ENCODE measurements around the gene BCAS3. TPM values are rescaled to one million over a fixed set of nuclear protein-coding genes. Genes with fewer than 3 reads are reported as not detected.
A peak's percentile ranks its signal among the peaks of the same experiment; 100 is the strongest.

BCAS3 gene
- total RNA-seq, 1 experiment from 2014 or later, result 14.4 TPM

DNA sequence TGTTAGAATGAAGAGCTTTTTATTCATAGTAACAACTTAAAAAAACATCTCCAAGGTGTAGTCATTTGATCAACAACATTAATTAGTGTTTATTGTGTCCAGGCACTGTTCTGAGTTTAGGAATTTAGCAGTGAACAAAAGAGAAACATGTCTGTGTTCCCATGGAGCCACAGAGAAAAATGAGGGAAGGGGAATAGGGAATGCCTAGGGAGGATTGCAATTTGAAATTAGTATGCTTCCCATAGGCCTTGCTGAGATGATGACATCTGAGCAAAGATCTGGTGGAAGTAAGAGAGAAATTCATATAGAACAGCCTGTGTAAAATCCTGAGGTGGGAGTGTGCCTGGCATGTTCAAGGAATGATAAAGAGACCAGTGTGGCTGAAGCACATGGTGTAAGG is 318.0 kb downstream of the BCAS3 start:
- H3K4me3 ChIP-seq (ENCODE audit: low read depth, low read length, poor library complexity, severe bottlenecking), result no peak overlapping the region
- no peaks in the 10 kb centered on the region for H3K9me3 ChIP-seq (ENCODE audit: low read depth, low read length, poor library complexity, severe bottlenecking)
- TF ChIP-seq, protein P1, sequence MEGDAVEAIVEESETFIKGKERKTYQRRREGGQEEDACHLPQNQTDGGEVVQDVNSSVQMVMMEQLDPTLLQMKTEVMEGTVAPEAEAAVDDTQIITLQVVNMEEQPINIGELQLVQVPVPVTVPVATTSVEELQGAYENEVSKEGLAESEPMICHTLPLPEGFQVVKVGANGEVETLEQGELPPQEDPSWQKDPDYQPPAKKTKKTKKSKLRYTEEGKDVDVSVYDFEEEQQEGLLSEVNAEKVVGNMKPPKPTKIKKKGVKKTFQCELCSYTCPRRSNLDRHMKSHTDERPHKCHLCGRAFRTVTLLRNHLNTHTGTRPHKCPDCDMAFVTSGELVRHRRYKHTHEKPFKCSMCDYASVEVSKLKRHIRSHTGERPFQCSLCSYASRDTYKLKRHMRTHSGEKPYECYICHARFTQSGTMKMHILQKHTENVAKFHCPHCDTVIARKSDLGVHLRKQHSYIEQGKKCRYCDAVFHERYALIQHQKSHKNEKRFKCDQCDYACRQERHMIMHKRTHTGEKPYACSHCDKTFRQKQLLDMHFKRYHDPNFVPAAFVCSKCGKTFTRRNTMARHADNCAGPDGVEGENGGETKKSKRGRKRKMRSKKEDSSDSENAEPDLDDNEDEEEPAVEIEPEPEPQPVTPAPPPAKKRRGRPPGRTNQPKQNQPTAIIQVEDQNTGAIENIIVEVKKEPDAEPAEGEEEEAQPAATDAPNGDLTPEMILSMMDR (conservative IDR thresholded peaks at IDR 0.05; ENCODE audit: low read depth, low read length), result no peak
- TF ChIP-seq EZH2 (IDR thresholded peaks at IDR 0.05; ENCODE audit: borderline replicate concordance, low read depth, low read length, poor library complexity, severe bottlenecking), result no peak
- DNase-seq (ENCODE audit: low spot score), result no peak
- H3K36me3 ChIP-seq (ENCODE audit: insufficient read depth, low read length, poor library complexity, severe bottlenecking), result no peaks in the 10 kb centered on the region
- no peaks in the 10 kb centered on the region for H3K27me3 ChIP-seq (replicated peaks; ENCODE audit: insufficient read depth, low read depth, low read length, poor library complexity)
- intact Hi-C loops (cut with micrococcal nuclease; ENCODE audit: unreplicated experiment), result no loop called here
- H3K27ac ChIP-seq (ENCODE audit: low read depth, low read length, poor library complexity, severe bottlenecking), result no peak overlapping the region
- ChIA-PET CTCF (no interaction called here), POLR2A (ENCODE audit: low non-redundant PET) (no interaction called here)
- H3K4me1 ChIP-seq (ENCODE audit: insufficient read depth, low read length, poor library complexity, severe bottlenecking), result no peaks in the 10 kb centered on the region
- BruUV-seq (replicated peaks), result no TSS peak

GRCh38 chr17:61000911-61001310 is 323.3 kb downstream of the BCAS3 start:
- no peaks in the 10 kb centered on the region for H3K9me3 ChIP-seq (ENCODE audit: low read depth, low read length, poor library complexity, severe bottlenecking)
- intact Hi-C loops (cut with micrococcal nuclease; ENCODE audit: unreplicated experiment), result loop anchor here (5.0 to 10.0 kb wide), 3 partner anchors 276 to 396 kb away; partner anchors contain the start of gene TBX2
- CTCF ChIA-PET, result no interaction called here
- DNase-seq (ENCODE audit: low spot score), result no peak
- no peaks in the 10 kb centered on the region for H3K36me3 ChIP-seq (ENCODE audit: insufficient read depth, low read length, poor library complexity, severe bottlenecking)
- no peak overlapping the region for H3K4me3 ChIP-seq (ENCODE audit: low read depth, low read length, poor library complexity, severe bottlenecking)
- POLR2A ChIA-PET (ENCODE audit: low non-redundant PET), result no interaction called here
- no TSS peak for BruUV-seq (replicated peaks)
- H3K27ac ChIP-seq (ENCODE audit: low read depth, low read length, poor library complexity, severe bottlenecking), result no peak overlapping the region
- no peaks in the 10 kb centered on the region for H3K4me1 ChIP-seq (ENCODE audit: insufficient read depth, low read length, poor library complexity, severe bottlenecking)
- no peaks in the 10 kb centered on the region for H3K27me3 ChIP-seq (replicated peaks; ENCODE audit: insufficient read depth, low read depth, low read length, poor library complexity)
- TF ChIP-seq EZH2 (IDR thresholded peaks at IDR 0.05; ENCODE audit: borderline replicate concordance, low read depth, low read length, poor library complexity, severe bottlenecking), result no peak
- TF ChIP-seq, protein P1 (conservative IDR thresholded peaks at IDR 0.05; ENCODE audit: low read depth, low read length), result no peak

- Histone ChIP-seq H3K36me3 (ENCODE audit: insufficient read depth, low read length, poor library complexity, severe bottlenecking) (no peaks in the 10 kb centered on the region), H3K4me3 (ENCODE audit: low read depth, low read length, poor library complexity, severe bottlenecking) (no peak overlapping the region), H3K9me3 (ENCODE audit: low read depth, low read length, poor library complexity, severe bottlenecking) (no peaks in the 10 kb centered on the region), H3K27ac (ENCODE audit: low read depth, low read length, poor library complexity, severe bottlenecking) (no peak overlapping the region), H3K27me3 (replicated peaks; ENCODE audit: insufficient read depth, low read depth, low read length, poor library complexity) (no peaks in the 10 kb centered on the region), H3K4me1 (ENCODE audit: insufficient read depth, low read length, poor library complexity, severe bottlenecking) (no peaks in the 10 kb centered on the region)
- intact Hi-C loops (cut with micrococcal nuclease; ENCODE audit: unreplicated experiment), result loop anchor here (5.0 to 10.0 kb wide), 3 partner anchors 278 to 395 kb away; partner anchors contain the start of gene TBX2
- DNase-seq (ENCODE audit: low spot score), result peak; percentile 45
- TF ChIP-seq, protein P1 (conservative IDR thresholded peaks at IDR 0.05; ENCODE audit: low read depth, low read length), result peak; percentile 69
- TF ChIP-seq EZH2 (IDR thresholded peaks at IDR 0.05; ENCODE audit: borderline replicate concordance, low read depth, low read length, poor library complexity, severe bottlenecking), result no peak
- POLR2A ChIA-PET (ENCODE audit: low non-redundant PET), result no interaction called here
- BruUV-seq (replicated peaks), result no TSS peak
- CTCF ChIA-PET, result no interaction called here
Measured at GRCh38 chr17:61002316-61002736, 324.7 kb downstream of the BCAS3 start.

Measured in A673 (cell line).